Pons (tissue), 1 donor: ENCODE measurements around the gene ITLN2.
"Not testable (repeated sequence)": the region's sequence is repeated elsewhere in the genome, so short reads cannot be mapped to it uniquely, and the experiment has no call there.

ENCODE experiments used
- DNase-seq: peaks from one replicate; pipeline ENCODE4 v3.0.0-alpha.2; 2016; ENCODE audit warnings: low spot score

The ITLN2 gene

DNA sequence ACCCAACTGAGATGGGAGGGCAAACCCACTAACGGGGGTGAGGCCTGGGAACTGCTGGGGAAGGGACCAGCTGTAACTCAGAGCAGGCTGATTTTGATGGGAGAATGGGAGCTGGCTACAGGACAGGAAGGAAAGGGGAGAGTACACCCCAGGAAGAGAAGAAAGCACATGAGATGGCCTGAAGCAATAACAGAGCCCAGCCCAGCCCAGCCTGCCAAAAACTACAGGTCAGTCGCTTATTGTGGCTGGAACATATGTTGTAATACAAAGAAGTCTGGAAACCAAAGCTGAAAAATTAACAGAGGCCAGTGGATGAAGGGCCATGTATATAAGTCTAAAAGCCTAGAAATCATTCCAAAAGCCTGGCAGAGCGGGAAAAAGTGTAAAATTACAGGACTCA, 1.6 kb downstream of the ITLN2 start:
- DNase-seq: no peak

DNA sequence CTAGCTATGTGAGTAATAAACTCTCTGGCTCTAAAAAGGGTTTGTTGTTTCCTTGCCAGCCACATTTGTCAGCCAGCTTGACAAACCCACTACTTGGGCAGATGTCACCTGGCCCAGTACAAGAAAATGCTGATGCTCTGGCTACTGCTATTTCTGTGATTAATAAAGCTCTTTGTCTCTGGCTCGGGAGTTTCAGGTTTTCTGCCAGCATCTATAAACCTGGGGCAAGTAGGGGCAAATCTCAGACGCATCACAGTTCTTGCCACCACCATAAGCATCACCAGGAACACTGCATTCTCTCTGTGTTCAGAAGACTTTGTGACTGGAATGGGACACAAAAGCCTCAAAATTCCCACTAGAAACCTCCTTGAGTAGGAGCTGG, 2.5 kb downstream of the ITLN2 start:
- DNase-seq: peak; percentile 9

DNA sequence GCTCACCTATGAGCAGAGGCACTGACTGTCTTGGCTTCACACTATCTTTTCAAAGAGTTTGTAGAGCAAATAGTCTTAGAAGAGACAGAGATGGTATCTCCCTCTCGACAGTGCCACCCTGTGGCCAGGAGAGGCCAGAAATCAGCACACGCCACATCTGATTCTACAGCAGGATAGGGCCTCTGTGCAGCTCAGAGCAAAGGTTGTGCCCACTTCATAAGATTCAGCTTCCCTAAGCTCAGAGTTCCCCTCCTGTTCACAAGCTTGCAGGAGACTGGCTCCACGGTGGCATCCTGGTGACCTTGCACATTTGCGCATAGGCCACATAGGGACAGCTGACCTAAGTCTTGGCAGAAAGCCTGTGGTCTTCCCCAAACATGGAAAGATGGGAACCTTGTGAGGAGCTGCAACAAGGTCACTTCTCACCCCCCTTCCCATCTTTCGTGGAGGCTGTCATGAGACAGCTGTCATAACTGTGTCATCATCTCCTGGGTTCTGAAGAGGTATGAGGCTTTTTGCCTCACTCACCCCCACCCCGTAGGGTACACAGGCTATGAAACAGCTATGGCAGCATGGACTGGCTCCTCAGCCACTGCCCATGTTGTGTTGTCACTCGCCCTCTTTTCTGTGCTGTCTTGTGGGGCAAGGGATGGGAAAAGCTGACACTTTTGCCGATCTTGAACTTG, 3.0 kb downstream of the ITLN2 start:
- peak; percentile 70 for DNase-seq

DNA sequence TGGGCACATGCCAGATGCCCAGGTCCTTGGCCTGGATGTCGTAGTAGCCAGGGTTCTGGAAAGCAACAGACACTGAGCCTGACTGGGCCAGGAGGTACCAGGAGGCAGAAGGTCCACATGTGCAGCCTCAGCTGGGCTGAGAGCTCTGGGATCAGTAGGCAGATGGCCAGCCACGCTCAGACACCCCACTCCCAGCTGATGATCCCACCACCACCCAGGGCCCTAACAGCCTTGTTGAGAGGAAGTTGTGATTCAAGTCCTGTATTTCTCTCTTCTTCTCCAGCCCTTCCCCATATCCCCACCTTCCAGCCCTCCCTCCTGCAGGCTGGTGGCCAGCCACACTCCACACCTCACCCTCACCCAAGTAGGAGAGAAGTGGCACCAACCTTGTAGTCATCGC, 4.0 kb downstream of the ITLN2 start:
- DNase-seq: no peak

DNA sequence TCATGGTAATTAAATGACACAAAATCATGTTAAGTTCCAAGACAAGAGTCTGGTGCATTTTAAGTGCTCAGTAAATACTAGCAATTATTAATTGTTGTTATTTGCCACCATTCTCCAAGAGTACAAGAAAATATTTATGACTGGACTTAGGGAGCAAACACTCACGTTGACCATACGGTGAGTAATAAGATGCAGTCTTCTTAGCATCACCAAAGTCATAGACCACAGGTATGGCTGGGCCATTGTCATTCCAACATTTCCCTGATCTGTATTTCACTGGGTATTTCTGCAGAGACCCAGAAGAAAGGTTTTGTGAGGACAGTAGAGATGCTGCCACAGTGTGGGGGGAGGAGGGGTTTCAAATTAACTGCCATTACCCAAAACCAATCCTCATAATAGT, 4.7 kb downstream of the ITLN2 start:
- no peak for DNase-seq

DNA sequence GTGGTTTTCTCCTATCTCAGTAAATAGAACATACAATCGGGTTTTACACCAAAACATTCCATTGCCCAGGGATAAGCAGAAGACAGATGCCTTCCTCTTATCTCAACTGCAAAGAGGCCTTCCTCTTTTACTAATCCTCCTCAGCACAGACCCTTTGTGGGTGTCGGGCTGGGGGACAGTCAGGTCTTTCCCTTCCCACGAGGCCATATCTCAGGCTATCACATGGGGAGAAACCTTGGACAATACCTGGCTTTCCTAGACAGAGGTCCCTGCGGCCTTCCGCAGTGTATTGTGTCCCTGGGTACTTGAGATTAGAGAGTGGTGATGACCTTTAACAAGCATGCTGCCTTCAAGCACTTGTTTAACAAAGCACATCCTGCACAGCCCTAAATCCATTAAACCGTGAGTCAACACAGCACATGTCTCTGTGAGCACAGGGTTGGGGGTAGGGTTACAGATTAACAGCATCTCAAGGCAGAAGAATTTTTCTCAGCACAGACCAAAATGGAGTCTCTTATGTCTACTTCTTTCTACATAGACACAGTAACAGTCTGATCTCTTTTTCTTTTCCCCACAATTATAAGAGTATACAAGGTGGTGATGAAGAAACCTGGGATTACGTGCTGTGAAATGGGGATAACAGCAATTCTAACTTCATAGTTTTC, 5.3 kb downstream of the ITLN2 start:
- DNase-seq: not testable (repeated sequence)

DNA sequence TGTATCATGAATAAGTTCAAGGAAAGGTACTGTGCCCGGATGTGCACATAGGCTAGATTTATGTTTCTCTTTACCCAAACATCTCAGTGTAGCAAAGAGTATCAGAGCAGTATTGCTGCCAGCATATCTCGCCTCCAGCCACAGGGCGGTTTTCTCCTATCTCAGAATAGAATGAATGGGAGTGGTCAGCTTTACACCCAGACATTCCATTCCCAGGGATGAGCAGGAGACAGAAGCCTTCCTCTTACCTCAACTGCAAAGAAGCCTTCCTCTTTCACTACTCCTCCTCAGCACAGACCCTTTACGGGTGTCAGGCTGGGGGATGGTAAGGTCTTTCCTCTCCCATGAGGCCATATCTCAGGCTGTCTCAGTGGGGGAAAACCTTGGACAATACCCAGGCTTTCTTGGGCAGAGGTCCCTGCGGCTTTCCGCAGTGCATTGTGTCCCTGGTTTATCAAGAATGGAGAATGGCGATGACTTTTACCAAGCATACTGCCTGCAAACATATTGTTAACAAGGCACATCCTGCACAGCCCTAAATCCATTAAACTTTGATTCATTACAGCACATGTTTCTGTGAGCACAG, 7.3 kb downstream of the ITLN2 start:
- DNase-seq: not testable (repeated sequence)

DNA sequence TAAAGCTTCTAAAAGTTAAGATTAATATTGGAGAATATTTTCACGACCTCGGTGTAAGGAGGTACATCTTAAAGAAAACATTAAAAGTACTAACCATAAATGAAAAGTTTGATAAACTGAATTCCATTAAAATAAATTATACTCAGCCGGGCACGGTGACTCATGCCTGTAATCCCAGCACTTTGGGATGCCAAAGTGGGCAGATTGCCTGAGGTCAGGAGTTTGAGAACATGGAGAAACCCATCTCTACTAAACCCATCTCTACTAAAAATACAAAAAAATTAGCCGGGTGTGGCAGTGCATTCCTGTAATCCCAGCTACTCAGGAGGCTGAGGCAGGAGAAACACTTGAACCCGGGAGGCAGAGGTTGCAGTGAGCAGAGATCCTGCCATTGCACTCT, 8.7 kb downstream of the ITLN2 start:
- not testable (repeated sequence) for DNase-seq

DNA sequence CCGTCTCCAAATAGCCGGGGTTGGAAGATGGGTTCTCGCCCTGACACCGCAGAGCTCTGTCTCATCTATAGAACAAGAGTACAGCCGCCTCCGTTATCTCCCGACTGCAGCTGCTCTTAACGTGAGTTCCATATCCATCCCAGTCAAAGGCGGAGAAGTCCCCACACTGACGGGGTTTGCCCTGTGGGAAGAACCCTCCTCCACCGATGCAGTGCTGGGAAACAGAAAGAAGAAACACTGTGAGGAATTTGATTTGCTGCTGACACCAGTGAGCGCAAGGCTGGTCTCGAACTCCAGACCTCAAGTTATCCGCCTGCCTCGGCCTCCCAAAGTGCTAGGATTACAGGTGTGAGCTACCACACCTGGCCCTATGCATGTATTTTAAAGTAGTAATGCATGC, 9.5 kb downstream of the ITLN2 start:
- DNase-seq: no peak

DNA sequence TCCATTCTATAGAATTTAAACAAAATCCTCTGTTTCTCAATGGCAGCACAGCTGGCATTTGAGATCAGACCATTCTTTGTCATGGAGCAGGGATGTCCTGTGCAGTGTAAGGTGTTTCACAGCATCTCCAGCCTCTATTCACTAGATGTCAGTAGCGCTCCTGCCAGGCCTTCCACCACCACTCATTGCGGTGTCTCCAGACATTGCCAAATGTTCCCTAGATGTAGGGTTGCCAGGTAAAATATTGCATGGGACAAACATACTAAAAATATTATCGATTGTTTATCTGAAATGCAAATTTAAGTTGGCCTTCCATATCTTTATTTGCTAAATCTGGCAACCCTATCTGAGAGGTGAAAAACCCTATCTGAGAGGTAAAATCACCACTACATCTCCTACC, 11.7 kb downstream of the ITLN2 start:
- DNase-seq: no peak

DNA sequence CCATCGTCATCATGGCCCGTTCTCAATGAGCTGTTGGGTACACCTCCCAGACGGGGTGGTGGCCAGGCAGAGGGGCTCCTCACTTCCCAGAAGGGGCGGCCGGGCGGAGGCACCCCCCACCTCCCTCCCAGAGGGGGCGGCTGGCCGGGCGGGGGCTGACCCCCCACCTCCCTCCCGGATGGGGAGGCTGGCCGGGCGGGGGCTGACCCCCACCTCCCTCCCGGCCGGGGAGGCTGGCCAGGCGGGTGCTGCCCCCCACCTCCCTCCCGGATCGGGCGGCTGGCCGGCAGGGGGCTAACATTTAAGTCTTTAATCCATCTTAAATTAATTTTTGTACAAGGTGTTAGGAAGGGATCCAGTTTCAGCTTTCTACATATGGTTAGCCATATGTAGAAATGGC, 17.9 kb downstream of the ITLN2 start:
- not testable (repeated sequence) for DNase-seq

DNA sequence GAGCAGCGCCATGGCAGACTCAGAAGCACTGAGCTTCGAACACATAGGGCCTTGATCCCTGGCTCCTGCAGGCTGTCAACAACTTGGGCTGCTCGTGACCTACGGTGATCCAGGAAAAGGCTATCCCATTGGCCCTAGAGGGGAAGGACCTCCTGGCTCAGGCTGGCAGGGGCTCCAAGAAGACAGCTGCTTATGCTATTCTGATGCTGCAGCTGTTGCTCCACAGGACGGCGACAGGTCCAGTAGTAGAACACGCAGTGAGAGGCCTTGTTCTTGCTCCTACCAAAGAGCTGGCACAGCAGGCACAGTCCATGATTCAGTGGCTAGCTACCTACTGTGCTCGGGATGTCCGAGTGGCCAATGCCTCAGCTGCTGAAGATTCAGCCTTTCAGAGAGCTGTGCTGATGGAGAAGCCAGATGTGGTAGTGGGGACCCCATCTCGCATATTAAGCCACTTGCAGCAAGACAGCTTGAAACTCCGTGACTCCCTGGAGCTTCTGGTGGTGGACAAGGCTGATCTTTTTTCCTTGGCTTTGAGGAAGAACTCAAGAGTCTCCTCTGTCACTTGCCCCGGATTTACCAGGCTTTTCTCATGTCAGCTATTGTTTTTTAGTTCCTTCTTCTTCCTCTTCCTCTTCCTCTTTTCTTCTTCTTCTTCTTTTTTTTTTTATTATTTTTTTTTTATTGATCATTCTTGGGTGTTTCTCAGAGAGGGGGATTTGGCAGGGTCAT, 18.9 kb downstream of the ITLN2 start:
- peak; percentile 6 for DNase-seq

DNA sequence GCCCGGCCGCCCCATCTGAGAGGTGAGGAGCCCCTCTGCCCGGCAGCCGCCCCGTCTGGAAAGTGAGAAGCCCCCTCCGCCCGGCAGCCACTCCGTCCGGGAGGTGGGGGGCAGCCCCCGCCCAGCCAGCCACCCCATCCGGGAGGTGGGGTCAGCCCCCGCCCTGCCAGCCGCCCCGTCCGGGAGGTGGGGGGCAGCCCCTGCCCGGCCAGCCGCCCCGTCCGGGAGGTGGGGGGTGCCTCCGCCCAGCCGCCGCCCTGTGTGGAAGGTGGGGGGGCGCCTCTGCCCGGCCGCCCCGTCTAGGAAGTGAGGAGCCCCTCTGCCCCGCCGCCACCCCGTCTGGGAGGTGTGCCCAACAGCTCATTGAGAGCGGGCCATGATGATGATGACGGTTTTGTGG, 21.3 kb downstream of the ITLN2 start:
- not testable (repeated sequence) for DNase-seq

DNA sequence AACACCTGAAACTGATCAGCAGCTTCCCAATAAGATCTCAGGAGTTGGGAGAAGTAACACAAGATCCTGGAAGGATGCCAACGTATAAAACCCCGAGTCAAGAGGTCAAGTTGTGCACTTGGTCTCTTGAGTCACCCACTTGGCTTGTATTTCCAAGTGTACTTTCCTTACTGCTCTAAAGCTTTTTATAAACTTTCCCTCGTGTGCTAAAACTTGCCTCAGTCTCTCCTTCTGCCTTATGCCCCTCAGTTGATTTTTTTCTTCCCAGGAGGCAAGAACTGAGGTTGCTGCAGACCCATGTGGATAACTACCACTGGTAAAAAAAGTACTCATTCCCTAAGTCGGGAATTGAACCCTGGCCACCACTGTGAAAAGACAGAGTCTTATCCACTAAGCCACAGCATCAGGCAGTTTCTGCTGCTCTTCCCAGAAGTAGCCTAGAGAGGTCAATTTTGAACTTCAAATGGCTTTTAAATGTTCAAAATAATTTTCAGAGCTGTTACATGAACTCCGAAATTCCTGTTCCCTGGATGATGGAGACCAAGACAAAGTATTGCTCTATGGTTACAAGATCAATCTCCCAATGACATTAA, 28.9 kb downstream of the ITLN2 start:
- DNase-seq: peak; percentile 45

DNA sequence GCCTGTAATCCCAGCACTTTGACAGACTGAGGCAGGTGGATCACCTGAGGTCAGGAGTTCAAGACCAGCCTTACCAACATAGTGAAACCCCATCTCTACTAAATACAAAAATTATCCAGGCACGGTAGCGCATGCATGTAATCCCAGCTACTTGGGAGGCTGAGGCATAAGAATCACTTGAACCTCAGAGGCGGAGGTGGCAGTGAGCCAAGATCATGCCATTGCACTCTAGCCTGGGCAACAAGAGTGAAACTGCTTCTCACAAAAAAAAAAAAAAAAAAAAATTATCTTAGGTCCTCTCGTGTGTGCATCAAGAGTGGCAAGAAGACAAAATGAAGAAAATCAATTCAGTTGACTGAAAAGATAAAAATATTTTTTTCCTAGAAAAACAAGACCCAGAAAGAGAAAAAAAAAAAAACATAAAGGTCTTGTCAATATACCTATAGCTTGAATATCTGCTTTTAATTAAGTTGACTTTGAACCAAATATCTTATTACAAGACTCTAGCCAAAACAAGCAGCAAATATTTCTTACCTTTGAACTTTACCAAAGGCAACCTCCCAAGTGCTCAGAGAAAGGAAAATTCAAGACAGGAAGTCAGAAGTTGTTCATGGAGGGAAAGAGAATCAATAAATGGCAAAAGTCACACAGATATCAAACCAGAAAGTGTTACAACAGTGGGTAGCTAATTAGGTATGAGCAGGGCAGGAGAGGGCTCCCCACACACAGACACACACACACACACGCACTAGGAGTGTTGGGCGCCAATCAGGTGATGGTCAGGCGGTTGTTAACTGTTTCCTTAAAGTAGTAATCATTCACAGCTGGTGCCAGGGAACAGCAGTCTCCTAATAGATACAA, 29.6 kb downstream of the ITLN2 start:
- DNase-seq: no peak

DNA sequence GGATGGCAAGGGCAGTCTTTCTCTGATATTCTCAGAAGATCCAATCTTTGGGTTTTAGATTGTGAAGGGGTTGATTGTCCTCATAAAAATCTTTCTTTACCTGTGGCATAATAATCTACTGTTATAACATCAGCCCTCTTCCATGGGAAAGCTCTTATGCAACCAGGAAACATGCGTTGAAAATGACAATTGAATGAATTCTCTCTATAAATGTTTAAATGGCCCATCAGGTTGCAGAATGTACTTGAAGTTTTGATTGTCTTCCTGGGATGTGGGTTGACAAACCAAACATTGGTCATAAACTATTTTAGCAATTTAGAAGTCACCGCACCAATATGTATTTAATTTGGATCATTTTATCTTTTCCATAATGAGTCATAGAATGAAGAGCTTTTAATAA, 37.9 kb downstream of the ITLN2 start:
- DNase-seq: no peak

DNA sequence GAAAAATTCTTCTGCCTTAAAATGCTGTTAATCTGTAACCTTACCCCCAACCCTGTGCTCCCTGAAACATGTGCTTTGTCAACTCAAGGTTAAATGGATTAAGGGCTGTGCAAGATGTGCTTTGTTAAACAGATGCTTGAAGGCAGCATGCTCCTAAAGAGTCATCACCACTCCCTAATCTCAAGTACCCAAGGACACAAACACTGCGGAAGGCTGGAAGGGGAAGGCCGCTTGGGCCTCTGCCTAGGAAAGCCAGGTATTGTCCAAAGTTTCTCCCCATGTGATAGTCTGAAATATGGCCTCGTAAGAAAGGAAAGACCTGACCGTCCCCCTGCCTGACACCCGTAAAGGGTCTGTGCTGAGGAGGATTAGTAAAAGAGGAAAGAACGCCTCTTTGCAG, 41.4 kb downstream of the ITLN2 start:
- not testable (repeated sequence) for DNase-seq

DNA sequence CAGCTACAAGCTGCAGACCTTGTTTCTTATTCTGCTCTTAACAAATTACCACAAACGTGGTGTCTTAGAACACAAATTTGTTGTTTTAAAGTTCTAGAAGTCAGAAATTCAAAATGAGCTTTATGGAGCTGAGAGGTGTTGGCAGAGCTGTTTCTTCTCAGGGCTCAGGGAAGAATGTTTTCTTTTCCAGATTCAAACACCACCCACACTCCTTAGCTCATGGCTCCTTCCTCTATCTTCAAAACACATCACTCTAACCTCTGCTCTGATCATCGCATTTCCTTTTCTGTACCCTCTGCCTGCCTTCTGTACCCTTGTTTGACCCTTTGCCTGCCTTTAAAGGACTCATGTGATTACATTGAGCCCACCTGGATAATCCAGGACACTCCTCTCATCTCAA, 42.7 kb downstream of the ITLN2 start:
- DNase-seq: no peak

DNA sequence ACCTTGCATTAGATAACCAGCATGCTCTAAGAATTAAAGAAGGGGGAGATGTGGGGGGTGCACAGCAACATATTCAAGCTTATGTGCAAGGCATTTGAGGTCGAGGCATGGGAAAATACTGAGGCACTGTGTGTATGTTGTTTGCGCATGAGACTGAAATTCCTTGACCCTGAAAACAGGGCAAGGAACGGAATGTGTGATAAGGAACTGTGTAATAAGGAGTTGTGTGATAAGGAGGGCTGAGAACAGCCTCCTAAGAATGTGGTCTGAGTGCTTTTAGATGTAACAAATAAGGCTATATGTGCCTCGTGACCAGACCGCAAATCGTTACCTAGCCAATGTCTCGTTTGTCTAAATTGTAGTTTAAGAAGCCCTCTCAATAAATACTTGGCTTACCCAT, 43.2 kb downstream of the ITLN2 start:
- DNase-seq: no peak

DNA sequence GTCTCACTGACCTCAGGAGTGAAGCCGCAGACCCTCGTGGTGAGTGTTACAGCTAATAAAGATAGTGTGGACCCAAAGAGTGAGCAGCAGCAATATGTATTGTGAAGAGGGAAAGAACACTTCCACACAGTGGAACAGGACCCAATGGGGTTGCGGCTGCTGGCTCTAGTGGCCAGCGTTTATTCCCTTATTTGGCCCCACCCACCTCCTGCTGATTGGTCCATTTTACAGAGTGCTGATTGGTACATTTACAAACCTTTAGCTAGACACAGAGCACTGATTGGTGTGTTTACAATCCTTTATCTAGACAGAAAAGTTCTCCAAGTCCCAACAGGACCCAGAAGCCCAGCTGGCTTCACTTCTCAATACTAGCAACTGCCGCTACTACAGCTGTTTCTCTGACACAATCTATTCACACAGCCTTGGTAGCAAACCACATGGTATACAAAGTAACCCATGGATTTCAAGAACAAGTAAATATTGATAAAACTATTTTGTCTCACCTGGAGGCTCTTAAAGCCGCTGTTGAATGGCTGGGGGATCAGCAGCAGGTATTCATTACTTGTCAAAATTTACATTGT, 44.3 kb downstream of the ITLN2 start:
- DNase-seq: no peak

DNA sequence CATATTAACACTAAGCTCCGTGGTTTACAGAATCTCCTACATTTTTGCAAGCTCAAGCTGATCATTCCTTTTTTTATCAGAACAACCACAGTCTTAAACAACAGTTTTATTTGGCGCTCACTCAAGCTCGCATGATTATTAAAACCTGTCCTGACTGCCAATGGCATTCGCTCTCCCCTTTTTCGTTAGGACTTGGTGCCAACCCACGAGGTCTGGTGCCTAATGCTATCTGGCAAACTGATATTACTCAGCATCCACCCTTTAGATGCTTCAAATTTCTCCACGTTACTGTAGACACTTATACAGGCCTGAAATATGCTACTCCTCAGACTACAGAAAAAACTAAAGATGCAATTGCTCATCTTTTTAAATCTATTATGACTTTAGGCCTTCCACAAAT, 46.6 kb downstream of the ITLN2 start:
- DNase-seq: no peak
